AG04450 (cell line): Measurements from ENCODE around the gene CACNA1E. TPM values are rescaled to one million over a fixed set of nuclear protein-coding genes. Genes with fewer than 3 reads are reported as not detected.

Experiments
- CTCF ChIA-PET: fragments of 300-600, 350-600 bp; formaldehyde crosslinking; extraction: SDS; loops from one replicate; lab custom pipeline; 2022; ENCODE audit warnings: antibody characterized with exemption, inconsistent platforms; lab: Charles Lee
- POLR2A ChIA-PET: fragments of 350-600 bp; formaldehyde crosslinking; extraction: SDS; loops from one replicate; lab custom pipeline; 2021; ENCODE audit warnings: antibody characterized with exemption, inconsistent platforms; lab: Yijun Ruan, JAX
- DNase-seq: peaks from one replicate; pipeline ENCODE4 v3.0.0-alpha.2; 2011; ENCODE audit warnings: low read depth, low spot score
- H3K27ac ChIP-seq: one replicate; pipeline ENCODE4 v1.5.1; 2012; ENCODE audit warnings: low read depth, low read length, control low read depth
- H3K27me3 ChIP-seq: one replicate; pipeline ENCODE4 v1.6.0; 2012; ENCODE audit warnings: low read length; ENCODE audit not compliant: control insufficient read depth, insufficient read depth
- H3K4me3 ChIP-seq: 2 replicates; pipeline ENCODE4 v1.5.1; 2011; ENCODE audit warnings: mild to moderate bottlenecking, low read depth, low read length, control low read depth
- H3K9me3 ChIP-seq: 2 replicates; pipeline ENCODE4 v1.5.1; 2012; ENCODE audit warnings: low read length; ENCODE audit not compliant: control insufficient read depth, insufficient read depth
- polyA plus RNA-seq: library from polyadenylated mRNA; depleted of rRNA; stranded (reverse); fragments of >200 nt; gene quantifications from 2 replicates; pipeline ENCODE4 v1.2.3, GENCODE V29; 2011
- TF ChIP-seq, protein P1 (sequence below): IDR thresholded peaks from 2 replicates; pipeline ENCODE4 v1.5.1; 2011; ENCODE audit warnings: low read depth, low read length, control low read depth, inconsistent platforms

Gene CACNA1E
- polyA plus RNA-seq, 1 experiment: not detected

DNA sequence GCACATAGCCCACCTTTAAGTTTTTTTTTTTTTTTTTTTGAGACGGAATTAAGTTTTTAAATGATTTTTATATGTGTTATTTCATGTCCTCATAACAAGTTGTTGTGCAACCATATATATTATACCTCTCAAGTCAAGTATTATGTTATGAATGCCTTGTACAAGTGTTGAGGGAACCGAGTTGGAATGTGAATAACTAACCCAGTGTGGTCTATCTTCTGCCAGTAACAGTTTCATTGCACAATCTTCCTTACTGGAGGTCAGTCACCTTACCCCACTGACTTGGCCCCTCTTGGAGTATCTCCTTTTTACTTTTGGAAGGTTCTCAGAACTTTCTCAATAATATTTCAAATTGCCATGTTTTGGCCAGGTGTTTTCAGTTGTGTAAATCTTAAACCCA lies 201.9 kb downstream of the CACNA1E start:
- ChIA-PET POLR2A (no interaction called here), CTCF (no interaction called here)
- H3K9me3 ChIP-seq: no peaks in the 10 kb centered on the region
- no peaks in the 10 kb centered on the region for H3K27me3 ChIP-seq
- H3K4me3 ChIP-seq: no peak overlapping the region
- no peak overlapping the region for H3K27ac ChIP-seq
- no peak for DNase-seq
- TF ChIP-seq, protein P1, sequence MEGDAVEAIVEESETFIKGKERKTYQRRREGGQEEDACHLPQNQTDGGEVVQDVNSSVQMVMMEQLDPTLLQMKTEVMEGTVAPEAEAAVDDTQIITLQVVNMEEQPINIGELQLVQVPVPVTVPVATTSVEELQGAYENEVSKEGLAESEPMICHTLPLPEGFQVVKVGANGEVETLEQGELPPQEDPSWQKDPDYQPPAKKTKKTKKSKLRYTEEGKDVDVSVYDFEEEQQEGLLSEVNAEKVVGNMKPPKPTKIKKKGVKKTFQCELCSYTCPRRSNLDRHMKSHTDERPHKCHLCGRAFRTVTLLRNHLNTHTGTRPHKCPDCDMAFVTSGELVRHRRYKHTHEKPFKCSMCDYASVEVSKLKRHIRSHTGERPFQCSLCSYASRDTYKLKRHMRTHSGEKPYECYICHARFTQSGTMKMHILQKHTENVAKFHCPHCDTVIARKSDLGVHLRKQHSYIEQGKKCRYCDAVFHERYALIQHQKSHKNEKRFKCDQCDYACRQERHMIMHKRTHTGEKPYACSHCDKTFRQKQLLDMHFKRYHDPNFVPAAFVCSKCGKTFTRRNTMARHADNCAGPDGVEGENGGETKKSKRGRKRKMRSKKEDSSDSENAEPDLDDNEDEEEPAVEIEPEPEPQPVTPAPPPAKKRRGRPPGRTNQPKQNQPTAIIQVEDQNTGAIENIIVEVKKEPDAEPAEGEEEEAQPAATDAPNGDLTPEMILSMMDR: no peak

DNA sequence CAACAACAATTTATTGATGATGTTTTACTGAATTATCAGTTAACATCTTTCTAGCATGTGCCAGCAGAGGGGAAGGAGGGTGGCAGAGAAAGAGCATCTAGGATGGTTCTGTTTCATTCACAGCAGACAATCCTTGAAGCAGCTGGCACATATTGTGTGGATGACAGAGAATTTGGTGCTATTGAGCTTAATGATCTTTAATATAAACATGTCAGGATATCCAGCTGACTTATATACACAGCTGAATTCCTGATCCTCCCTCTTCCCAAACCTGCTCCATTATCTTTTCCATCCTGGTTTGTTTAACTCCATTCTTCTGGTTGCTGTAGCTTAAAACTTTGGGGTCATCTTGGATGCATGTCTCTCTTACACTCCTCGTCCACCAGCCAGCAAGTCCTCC lies 218.6 kb downstream of the CACNA1E start:
- ChIA-PET POLR2A (no interaction called here), CTCF (no interaction called here)
- no peak for DNase-seq
- Histone ChIP-seq H3K27me3 (no peaks in the 10 kb centered on the region), H3K9me3 (no peaks in the 10 kb centered on the region), H3K27ac (no peak overlapping the region), H3K4me3 (no peak overlapping the region)
- TF ChIP-seq, protein P1: no peak

DNA sequence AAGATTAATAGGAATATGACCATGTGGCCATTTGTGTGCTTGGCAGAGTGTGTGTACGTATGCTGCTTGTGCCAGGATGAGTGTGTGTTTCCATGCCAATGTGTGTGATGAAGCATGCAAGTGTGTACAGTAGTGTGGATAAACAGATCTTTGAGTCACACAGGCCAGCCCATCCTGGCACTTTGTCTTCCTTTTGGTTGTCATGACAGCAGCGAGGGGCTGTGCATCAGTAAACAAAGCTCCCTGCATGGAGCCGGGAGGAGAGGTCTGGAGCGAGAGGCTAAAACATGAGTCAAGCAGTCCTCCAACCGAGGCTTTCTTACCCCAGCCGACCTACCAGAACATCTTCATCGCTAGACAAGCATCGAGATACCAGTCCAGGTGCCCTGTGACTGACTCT lies 221.2 kb downstream of the CACNA1E start:
- ChIA-PET POLR2A (no interaction called here), CTCF (no interaction called here)
- H3K9me3 ChIP-seq: no peaks in the 10 kb centered on the region; the same call in 1 of the 2 replicates
- no peak overlapping the region for H3K27ac ChIP-seq
- TF ChIP-seq, protein P1: no peak
- H3K27me3 ChIP-seq: no peaks in the 10 kb centered on the region
- H3K4me3 ChIP-seq: no peak overlapping the region
- no peak for DNase-seq

DNA sequence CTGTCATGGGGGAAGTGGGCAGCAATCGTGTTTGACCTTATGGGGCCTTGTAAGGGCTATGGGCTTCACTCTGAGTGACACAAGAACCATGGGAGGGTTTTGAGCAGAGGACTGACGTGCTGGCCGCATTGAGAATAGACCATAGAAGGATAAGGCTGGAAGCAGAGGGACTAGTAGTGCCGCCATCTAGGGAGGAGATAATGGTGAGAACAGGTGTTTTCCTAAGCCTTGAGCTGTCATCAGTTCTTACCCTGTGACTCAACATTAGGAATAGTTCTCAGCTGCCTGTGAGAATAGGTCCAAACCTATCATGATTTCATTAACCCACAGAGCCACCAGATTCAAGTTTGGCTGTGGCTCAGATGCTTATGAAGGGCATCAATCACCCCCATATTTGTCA lies 228.5 kb downstream of the CACNA1E start:
- no peaks in the 10 kb centered on the region for H3K27me3 ChIP-seq
- no peak overlapping the region for H3K4me3 ChIP-seq
- CTCF ChIA-PET: no interaction called here
- POLR2A ChIA-PET: no interaction called here
- peaks cover 10% of the 10 kb centered on the region for H3K9me3 ChIP-seq
- TF ChIP-seq, protein P1: no peak
- DNase-seq: no peak
- H3K27ac ChIP-seq: no peak overlapping the region

DNA sequence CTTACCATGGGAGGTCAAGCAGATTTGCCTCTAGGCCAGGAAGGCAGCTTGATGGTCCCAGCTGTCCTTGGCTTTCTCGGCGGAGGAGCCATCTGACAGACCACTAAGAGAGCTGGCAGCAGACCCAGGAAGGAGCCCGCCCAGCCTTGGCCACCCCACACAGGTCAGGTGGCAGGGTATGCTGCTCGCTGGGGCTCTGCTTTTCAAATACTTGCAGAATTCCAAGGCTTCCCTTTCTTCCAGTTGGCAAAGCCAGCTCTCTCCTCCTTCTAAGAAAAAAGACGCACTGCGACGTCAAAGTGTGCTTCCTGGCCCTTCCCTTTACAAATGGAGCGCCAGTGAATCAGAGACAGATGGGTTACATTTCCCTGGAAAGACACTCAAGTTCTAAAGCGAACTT lies 229.4 kb downstream of the CACNA1E start:
- H3K27ac ChIP-seq: no peak overlapping the region
- POLR2A ChIA-PET: no interaction called here
- TF ChIP-seq, protein P1: no peak
- no peaks in the 10 kb centered on the region for H3K27me3 ChIP-seq
- CTCF ChIA-PET: no interaction called here
- no peak for DNase-seq
- peaks cover 10% of the 10 kb centered on the region for H3K9me3 ChIP-seq
- no peak overlapping the region for H3K4me3 ChIP-seq
